ENCODE data around the gene SSNA1. TPM values are rescaled to one million over a fixed set of nuclear protein-coding genes. Genes with fewer than 3 reads are reported as not detected.

Gene SSNA1
- total RNA-seq, 1 donor from 2014 or later: 52.7 TPM

DNA sequence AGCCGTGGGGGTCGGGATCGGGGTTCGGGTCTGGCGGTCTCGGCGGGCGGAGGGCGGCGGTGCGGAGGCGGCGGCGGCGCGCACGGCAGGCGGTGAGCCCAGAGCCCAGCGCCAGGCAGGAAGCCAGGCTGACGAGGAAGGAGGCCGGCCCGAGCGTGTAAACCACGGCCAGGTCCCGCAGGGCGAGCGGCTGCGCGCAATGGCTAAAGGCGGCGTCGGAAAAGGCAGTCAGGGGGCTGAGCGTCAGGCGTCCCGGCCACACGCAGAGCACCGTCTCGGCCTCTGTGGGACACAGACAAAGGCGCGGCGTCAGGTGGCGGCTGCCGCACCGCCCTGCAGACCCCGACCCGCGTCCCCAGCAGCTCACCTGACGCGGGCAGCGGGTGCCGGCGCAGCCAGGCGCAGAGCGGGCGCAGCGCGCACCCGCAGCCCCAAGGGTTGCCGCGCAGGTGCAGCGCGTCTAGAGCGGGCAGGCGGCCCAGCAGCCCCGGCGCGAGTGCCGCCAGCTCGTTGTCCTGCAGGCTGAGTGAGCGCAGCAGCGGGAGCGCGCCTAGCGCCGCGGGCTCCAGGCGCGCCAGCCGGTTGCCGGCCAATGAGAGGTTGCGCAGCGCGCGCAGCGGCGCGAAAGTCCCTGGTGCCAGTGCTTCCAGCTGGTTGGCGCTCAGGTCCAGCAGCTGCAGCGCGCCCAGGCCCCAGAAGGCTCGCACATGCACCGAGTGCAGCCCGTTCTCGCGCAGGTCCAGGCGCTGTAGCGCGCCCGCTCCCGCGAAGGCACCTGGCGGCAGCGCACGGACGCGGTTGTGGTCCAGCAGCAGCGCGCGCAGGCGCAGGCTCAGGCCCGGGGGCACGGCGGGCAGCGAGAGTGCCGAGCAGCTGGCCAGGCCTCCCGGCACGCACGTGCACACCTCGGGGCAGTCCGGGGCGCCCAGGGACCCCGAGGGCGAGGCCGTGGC lies 19.3 kb upstream of the SSNA1 start:
- FAIRE-seq: no peak
- H3K27ac Mint-ChIP-seq (ENCODE audit: unreplicated experiment): no peak overlapping the region
- H3K27me3 ChIP-seq (ENCODE audit: insufficient read depth, low read length): peaks cover 35% of the 10 kb centered on the region

DNA sequence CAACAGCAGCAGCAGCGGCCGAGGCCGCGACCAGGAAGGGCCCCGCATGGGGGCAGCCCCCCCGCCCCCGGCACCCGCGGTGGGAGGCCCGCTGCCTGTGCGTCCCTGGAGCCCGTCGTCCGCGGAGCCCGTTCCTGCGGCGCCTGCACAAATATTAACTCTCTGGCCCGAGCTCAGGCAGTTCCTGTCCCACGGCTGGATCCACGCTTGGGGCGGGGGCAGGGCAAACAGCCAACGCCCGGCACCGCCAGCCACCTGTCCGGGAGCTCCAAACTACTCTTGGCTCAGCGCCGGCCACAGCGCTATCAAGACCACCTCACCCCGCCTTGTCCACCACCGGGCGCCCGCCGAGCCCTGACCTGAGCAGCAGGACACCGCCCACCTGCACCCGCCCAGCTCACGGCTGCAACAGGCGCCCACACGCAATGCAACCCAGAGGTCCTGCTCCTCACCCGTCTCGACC lies 18.5 kb upstream of the SSNA1 start, which contains the start of gene LRRC26:
Gene LRRC26, minus strand, starts transcription at position 156 of the 463 bp plus-strand sequence. Its CDS starts 108 bp downstream, at position 48.
- Histone ChIP-seq H3K9ac (ENCODE audit: low read length) (no peak within 1 kb of the TSS), H3K4me3 (ENCODE audit: insufficient read depth, low read depth, low read length) (no peak within 1 kb of the TSS), H3K79me2 (ENCODE audit: insufficient read depth, low read length) (no peaks in the 10 kb centered on the region), H3K27ac (ENCODE audit: low read depth, low read length) (no peak within 1 kb of the TSS), H2AFZ (ENCODE audit: low read depth, low read length) (no peak within 1 kb of the TSS), H3K4me1 (ENCODE audit: insufficient read depth, low read length) (no peaks in the 10 kb centered on the region), H3K4me2 (ENCODE audit: low read length) (peak within 1 kb of the TSS; percentile 65), H3K36me3 (ENCODE audit: insufficient read depth, low read length) (no peaks in the 10 kb centered on the region), H4K20me1 (ENCODE audit: insufficient read depth, low read length) (no peaks in the 10 kb centered on the region), H3K27me3 (ENCODE audit: insufficient read depth, low read length) (peaks cover 31% of the 10 kb centered on the region), H3K9me3 (ENCODE audit: insufficient read depth, low read depth, low read length) (no peaks in the 10 kb centered on the region)
- no peaks in the 10 kb centered on the region for H3K36me3 Mint-ChIP-seq (ENCODE audit: low read depth, unreplicated experiment)
- no peaks in the 10 kb centered on the region for H3K4me1 Mint-ChIP-seq (ENCODE audit: low read depth, unreplicated experiment)
- peaks cover 27% of the 10 kb centered on the region for H3K27me3 Mint-ChIP-seq (ENCODE audit: low read depth, unreplicated experiment)
- TF ChIP-seq, protein P1, sequence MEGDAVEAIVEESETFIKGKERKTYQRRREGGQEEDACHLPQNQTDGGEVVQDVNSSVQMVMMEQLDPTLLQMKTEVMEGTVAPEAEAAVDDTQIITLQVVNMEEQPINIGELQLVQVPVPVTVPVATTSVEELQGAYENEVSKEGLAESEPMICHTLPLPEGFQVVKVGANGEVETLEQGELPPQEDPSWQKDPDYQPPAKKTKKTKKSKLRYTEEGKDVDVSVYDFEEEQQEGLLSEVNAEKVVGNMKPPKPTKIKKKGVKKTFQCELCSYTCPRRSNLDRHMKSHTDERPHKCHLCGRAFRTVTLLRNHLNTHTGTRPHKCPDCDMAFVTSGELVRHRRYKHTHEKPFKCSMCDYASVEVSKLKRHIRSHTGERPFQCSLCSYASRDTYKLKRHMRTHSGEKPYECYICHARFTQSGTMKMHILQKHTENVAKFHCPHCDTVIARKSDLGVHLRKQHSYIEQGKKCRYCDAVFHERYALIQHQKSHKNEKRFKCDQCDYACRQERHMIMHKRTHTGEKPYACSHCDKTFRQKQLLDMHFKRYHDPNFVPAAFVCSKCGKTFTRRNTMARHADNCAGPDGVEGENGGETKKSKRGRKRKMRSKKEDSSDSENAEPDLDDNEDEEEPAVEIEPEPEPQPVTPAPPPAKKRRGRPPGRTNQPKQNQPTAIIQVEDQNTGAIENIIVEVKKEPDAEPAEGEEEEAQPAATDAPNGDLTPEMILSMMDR (IDR thresholded peaks at IDR 0.05; ENCODE audit: insufficient read depth, low read depth, low read length): no peak
- TF ChIP-seq EZH2 (IDR thresholded peaks at IDR 0.05; ENCODE audit: insufficient read depth, low read length): no peak
- H3K27ac Mint-ChIP-seq (ENCODE audit: unreplicated experiment): no peak within 1 kb of the TSS
- no peaks in the 10 kb centered on the region for H3K9me3 Mint-ChIP-seq (ENCODE audit: unreplicated experiment)
- FAIRE-seq (no peak), DNase-seq (ENCODE audit: low read depth) (no peak)
- no peak within 1 kb of the TSS for H3K4me3 Mint-ChIP-seq (ENCODE audit: unreplicated experiment)

More for the DNA sequence above, 19.3 kb upstream of the SSNA1 start:
- H3K27ac ChIP-seq (ENCODE audit: low read depth, low read length): no peak overlapping the region
- peak; percentile 82 for TF ChIP-seq EZH2 (IDR thresholded peaks at IDR 0.05; ENCODE audit: insufficient read depth, low read length)
- TF ChIP-seq, protein P1 (IDR thresholded peaks at IDR 0.05; ENCODE audit: insufficient read depth, low read depth, low read length): no peak
- no peak overlapping the region for H3K4me3 Mint-ChIP-seq (ENCODE audit: unreplicated experiment)
- H3K4me1 ChIP-seq (ENCODE audit: insufficient read depth, low read length): no peaks in the 10 kb centered on the region
- no peaks in the 10 kb centered on the region for H3K4me1 Mint-ChIP-seq (ENCODE audit: low read depth, unreplicated experiment)
- no peak overlapping the region for H2AFZ ChIP-seq (ENCODE audit: low read depth, low read length)
- H3K9ac ChIP-seq (ENCODE audit: low read length): no peak overlapping the region
- H3K36me3 ChIP-seq (ENCODE audit: insufficient read depth, low read length): no peaks in the 10 kb centered on the region
- H3K27me3 Mint-ChIP-seq (ENCODE audit: low read depth, unreplicated experiment): peaks cover 32% of the 10 kb centered on the region
- H3K4me3 ChIP-seq (ENCODE audit: insufficient read depth, low read depth, low read length): no peak overlapping the region
- H3K4me2 ChIP-seq (ENCODE audit: low read length): peak overlapping the region; percentile 65
- H3K9me3 ChIP-seq (ENCODE audit: insufficient read depth, low read depth, low read length): no peaks in the 10 kb centered on the region
- H3K9me3 Mint-ChIP-seq (ENCODE audit: unreplicated experiment): no peaks in the 10 kb centered on the region
- no peaks in the 10 kb centered on the region for H4K20me1 ChIP-seq (ENCODE audit: insufficient read depth, low read length)
- DNase-seq (ENCODE audit: low read depth): peak; percentile 12
- no peaks in the 10 kb centered on the region for H3K36me3 Mint-ChIP-seq (ENCODE audit: low read depth, unreplicated experiment)
- no peaks in the 10 kb centered on the region for H3K79me2 ChIP-seq (ENCODE audit: insufficient read depth, low read length)
